DND-41 (cell line): ENCODE measurements around the gene TMCC2.

ENCODE experiments used
- ATAC-seq: fragments of 200-7000 bp; cut with Tn5 transposase; 3 replicates; pipeline ENCODE4 v1.9.1; 2021; ENCODE audit warnings: low read depth; ENCODE audit not compliant: insufficient read depth
- DNase-seq: peaks from one replicate; pipeline ENCODE4 v3.0.0-alpha.2; 2020
- H2AFZ ChIP-seq: 2 replicates; pipeline ENCODE4 v1.6.0; 2012; ENCODE audit warnings: low read depth, low read length
- H3K27ac ChIP-seq: 2 replicates; pipeline ENCODE4 v1.5.1; 2012; ENCODE audit warnings: low read length, inconsistent platforms
- H3K27me3 ChIP-seq: fragments of 200-600 bp; sonication (generic); 2 replicates; pipeline ENCODE4 v1.6.0; 2012; ENCODE audit warnings: low read length, mild to moderate bottlenecking, inconsistent platforms; ENCODE audit not compliant: insufficient read depth, poor library complexity
- H3K36me3 ChIP-seq: 2 replicates; pipeline ENCODE4 v1.5.1; 2012; ENCODE audit warnings: low read length, inconsistent platforms; ENCODE audit not compliant: insufficient read depth
- H3K4me1 ChIP-seq: 2 replicates; pipeline ENCODE4 v1.5.1; 2012; ENCODE audit warnings: mild to moderate bottlenecking, low read length; ENCODE audit not compliant: insufficient read depth
- H3K4me2 ChIP-seq: 2 replicates; pipeline ENCODE4 v1.6.0; 2012; ENCODE audit warnings: mild to moderate bottlenecking, moderate library complexity, low read length, inconsistent platforms; ENCODE audit not compliant: insufficient read depth
- H3K4me3 ChIP-seq, 2 experiments: fragments of 200-600 bp in 1 of 2; shearing (Covaris generic) in 1 of 2; 2 replicates each; pipeline ENCODE4 v1.5.1; 2012 to 2016; ENCODE audit warnings: inconsistent platforms in 2 of 2, low read length in 2 of 2, mild to moderate bottlenecking in 2 of 2, low read depth in 1 of 2, moderate library complexity in 1 of 2
- H3K79me2 ChIP-seq: 2 replicates; pipeline ENCODE4 v1.6.0; 2012; ENCODE audit warnings: low read length, inconsistent platforms; ENCODE audit not compliant: insufficient read depth
- H3K9ac ChIP-seq: 2 replicates; pipeline ENCODE4 v1.6.0; 2012; ENCODE audit warnings: low read depth, mild to moderate bottlenecking, inconsistent platforms, low read length, moderate library complexity
- H3K9me3 ChIP-seq: 2 replicates; pipeline ENCODE4 v1.5.1; 2012; ENCODE audit warnings: low read length, moderate library complexity, mild to moderate bottlenecking, inconsistent platforms; ENCODE audit not compliant: insufficient read depth, severe bottlenecking
- H4K20me1 ChIP-seq: 2 replicates; pipeline ENCODE4 v1.6.0; 2012; ENCODE audit warnings: low read length; ENCODE audit not compliant: insufficient read depth
- EZH2 ChIP-seq: IDR thresholded peaks from 3 replicates; pipeline ENCODE4 v1.6.1; 2012; ENCODE audit warnings: borderline replicate concordance, low read depth, mild to moderate bottlenecking, moderate library complexity, low read length, inconsistent platforms; ENCODE audit not compliant: severe bottlenecking
- TF ChIP-seq, protein P1 (sequence below): IDR thresholded peaks from 2 replicates; pipeline ENCODE4 v1.5.1; 2012; ENCODE audit warnings: borderline replicate concordance, low read length, moderate library complexity, mild to moderate bottlenecking; ENCODE audit not compliant: poor library complexity, severe bottlenecking; ENCODE audit errors: extremely low read depth

TMCC2 gene

DNA sequence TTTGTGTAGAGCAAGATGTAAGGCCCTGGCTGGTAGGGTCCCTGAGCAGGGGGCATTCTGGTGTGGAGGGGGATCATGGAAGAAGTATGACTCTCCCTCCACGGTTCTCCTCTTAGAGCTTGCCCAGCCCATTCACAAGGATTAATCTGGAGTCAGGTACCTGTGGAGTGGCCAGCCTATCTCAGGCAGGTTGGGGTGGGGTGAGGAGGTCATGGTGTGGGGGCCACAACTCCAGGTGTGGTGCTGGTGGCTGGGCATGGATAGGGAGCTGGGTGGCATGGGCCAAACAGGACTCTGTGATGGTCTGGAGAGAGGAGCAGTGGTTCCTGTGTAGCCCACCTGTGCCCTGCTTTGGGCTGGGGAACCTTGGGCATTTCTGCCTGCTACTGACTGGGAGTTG lies 32.3 kb downstream of the TMCC2 start:
- no peaks in the 10 kb centered on the region for H3K36me3 ChIP-seq
- H3K4me1 ChIP-seq = peaks cover 4% of the 10 kb centered on the region; the same call in 1 of the 2 replicates
- no peak overlapping the region for H3K9ac ChIP-seq
- DNase-seq = no peak
- peaks cover 15% of the 10 kb centered on the region for H4K20me1 ChIP-seq
- no peaks in the 10 kb centered on the region for H3K9me3 ChIP-seq
- ATAC-seq = no peak
- H2AFZ ChIP-seq = no peak overlapping the region
- no peak overlapping the region for H3K4me3 ChIP-seq
- H3K4me2 ChIP-seq = no peak overlapping the region
- TF ChIP-seq, protein P1, sequence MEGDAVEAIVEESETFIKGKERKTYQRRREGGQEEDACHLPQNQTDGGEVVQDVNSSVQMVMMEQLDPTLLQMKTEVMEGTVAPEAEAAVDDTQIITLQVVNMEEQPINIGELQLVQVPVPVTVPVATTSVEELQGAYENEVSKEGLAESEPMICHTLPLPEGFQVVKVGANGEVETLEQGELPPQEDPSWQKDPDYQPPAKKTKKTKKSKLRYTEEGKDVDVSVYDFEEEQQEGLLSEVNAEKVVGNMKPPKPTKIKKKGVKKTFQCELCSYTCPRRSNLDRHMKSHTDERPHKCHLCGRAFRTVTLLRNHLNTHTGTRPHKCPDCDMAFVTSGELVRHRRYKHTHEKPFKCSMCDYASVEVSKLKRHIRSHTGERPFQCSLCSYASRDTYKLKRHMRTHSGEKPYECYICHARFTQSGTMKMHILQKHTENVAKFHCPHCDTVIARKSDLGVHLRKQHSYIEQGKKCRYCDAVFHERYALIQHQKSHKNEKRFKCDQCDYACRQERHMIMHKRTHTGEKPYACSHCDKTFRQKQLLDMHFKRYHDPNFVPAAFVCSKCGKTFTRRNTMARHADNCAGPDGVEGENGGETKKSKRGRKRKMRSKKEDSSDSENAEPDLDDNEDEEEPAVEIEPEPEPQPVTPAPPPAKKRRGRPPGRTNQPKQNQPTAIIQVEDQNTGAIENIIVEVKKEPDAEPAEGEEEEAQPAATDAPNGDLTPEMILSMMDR = no peak
- TF ChIP-seq EZH2 = no peak
- no peak overlapping the region for H3K27ac ChIP-seq
- H3K79me2 ChIP-seq = no peaks in the 10 kb centered on the region
- H3K27me3 ChIP-seq = peaks cover 15% of the 10 kb centered on the region

DNA sequence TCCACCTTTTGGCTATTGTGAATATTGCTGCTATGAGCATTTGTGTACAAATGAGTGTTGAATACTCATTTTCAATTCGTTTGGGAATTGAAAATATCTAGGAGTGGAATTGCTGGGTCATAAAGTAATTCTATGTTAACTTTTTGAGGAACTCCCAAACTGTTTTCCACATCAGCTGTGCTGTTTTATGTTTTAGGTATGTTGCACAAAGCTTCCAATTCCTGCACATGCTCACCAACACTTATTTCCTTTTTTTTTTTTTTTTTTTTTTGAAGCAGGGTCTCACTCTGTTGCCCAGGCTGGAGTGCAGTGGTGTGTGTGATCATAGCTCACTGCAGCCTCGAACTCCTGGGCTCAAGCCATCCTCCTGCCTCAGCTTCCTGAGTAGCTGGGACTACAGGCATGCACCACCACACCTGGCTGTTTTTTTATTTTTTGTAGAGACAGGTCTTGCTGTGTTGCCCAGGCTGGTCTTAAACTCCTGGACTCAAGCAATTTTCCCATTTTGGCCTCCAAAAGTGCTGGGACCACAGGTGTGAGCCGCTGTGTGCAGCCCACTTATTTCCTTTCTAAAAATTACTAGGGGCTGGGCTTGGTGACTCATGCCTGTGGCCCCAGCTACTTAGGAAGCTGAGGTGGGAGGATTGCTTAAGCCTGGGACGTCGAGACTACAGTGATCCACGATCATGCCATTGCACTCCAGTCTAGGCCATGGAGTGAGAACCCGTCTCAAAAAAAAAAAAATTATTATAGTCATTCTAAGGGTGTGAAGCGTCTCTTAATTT lies 33.4 kb downstream of the TMCC2 start:
- H2AFZ ChIP-seq = no peak overlapping the region
- no peak for ATAC-seq

DNA sequence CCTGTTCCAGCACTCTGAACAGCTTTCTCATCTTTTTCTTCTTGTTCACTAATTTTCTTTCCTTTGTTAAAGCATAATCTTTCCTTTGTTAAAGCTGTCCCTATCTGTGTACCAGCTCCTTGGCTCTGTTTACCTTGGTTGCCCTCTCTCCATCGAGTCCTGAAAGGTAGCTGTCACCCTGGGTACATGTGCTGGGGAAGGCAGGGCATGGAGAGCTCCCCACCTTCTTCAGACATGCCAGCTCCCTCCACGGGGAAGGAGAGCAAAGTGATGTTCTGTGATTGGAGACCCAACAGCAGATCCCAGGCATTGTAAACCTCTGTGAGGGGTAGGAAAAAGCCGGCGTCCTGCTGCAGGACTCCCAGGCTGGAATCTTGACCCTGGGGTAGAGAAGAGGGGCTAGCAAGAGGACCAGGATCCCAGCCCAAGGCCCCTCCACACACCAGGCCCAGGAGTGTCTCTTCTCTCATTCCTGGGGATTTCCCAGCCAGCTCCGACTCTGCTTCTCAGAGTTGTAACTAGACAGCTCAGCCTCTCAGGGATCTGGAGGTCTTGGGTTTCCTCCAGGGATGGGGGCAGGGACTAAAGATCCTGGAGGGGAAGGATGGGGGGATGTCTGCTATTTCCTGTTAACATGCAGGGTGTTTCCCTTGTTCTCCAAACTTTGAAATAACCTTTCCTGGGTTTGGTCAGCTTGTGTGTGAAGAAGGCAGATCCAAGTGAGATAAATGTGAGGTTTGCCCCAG lies 34.4 kb downstream of the TMCC2 start:
- H3K79me2 ChIP-seq = no peaks in the 10 kb centered on the region
- peaks cover 15% of the 10 kb centered on the region for H4K20me1 ChIP-seq
- no peak overlapping the region for H3K4me2 ChIP-seq
- ATAC-seq (no peak), DNase-seq (no peak)
- H3K9ac ChIP-seq = no peak overlapping the region
- peaks cover 4% of the 10 kb centered on the region; the same call in 1 of the 2 replicates for H3K4me1 ChIP-seq
- H2AFZ ChIP-seq = no peak overlapping the region
- peaks cover 15% of the 10 kb centered on the region for H3K27me3 ChIP-seq
- TF ChIP-seq, protein P1 = no peak
- no peaks in the 10 kb centered on the region for H3K36me3 ChIP-seq
- H3K27ac ChIP-seq = no peak overlapping the region
- no peaks in the 10 kb centered on the region for H3K9me3 ChIP-seq
- no peak overlapping the region for H3K4me3 ChIP-seq

More for the DNA sequence above, 33.4 kb downstream of the TMCC2 start:
- TF ChIP-seq EZH2 = no peak
- TF ChIP-seq, protein P1 = no peak
- Histone ChIP-seq H3K79me2 (no peaks in the 10 kb centered on the region), H3K36me3 (no peaks in the 10 kb centered on the region), H3K9ac (no peak overlapping the region), H3K4me1 (peaks cover 4% of the 10 kb centered on the region; the same call in 1 of the 2 replicates), H3K27me3 (peaks cover 15% of the 10 kb centered on the region), H3K9me3 (no peaks in the 10 kb centered on the region), H3K27ac (no peak overlapping the region), H3K4me3 (no peak overlapping the region), H3K4me2 (no peak overlapping the region), H4K20me1 (peaks cover 15% of the 10 kb centered on the region)
- no peak for DNase-seq
